NK-92 treated with Interleukin-12 subunit alpha and Interleukin-12 subunit beta, amount 100 ng/mL, for 24 hours (cell line): ENCODE measurements around the gene CMTM8.

Source experiments
- DNase-seq: peaks from one replicate; lab custom pipeline; 2025; lab: John Stamatoyannopoulos, UW

CMTM8 gene

GRCh38 chr3:32307591-32307990, 69.1 kb downstream of the CMTM8 start:
- no peak for DNase-seq

- DNase-seq, result no peak
Observed at GRCh38 chr3:32308378-32308777, 69.9 kb downstream of the CMTM8 start.

- no peak for DNase-seq
Observed at GRCh38 chr3:32309654-32310242, 71.3 kb downstream of the CMTM8 start.

GRCh38 chr3:32310336-32310735, 71.9 kb downstream of the CMTM8 start:
- no peak for DNase-seq

GRCh38 chr3:32310918-32311839, 72.7 kb downstream of the CMTM8 start:
- no peak for DNase-seq

GRCh38 chr3:32312251-32312650, 73.8 kb downstream of the CMTM8 start:
- DNase-seq, result no peak

- no peak for DNase-seq
Observed at GRCh38 chr3:32313169-32313568, 74.7 kb downstream of the CMTM8 start.

- no peak for DNase-seq
Observed at GRCh38 chr3:32313723-32314473, 75.4 kb downstream of the CMTM8 start.

- DNase-seq, result no peak
Observed at GRCh38 chr3:32315441-32315840, 77.0 kb downstream of the CMTM8 start.

- DNase-seq, result no peak
Observed at GRCh38 chr3:32316319-32316718, 77.8 kb downstream of the CMTM8 start.

- no peak for DNase-seq
Observed at GRCh38 chr3:32316976-32317375, 78.5 kb downstream of the CMTM8 start.

GRCh38 chr3:32319607-32320006, 81.1 kb downstream of the CMTM8 start:
- DNase-seq, result no peak

- no peak for DNase-seq
Observed at GRCh38 chr3:32320080-32320479, 81.6 kb downstream of the CMTM8 start.

- DNase-seq, result no peak
Observed at GRCh38 chr3:32321095-32321790, 82.8 kb downstream of the CMTM8 start.

- DNase-seq, result no peak
Observed at GRCh38 chr3:32322311-32322710, 83.8 kb downstream of the CMTM8 start.

- DNase-seq, result no peak
Observed at GRCh38 chr3:32323604-32324003, 85.1 kb downstream of the CMTM8 start.

GRCh38 chr3:32325201-32325600, 86.7 kb downstream of the CMTM8 start:
- DNase-seq, result no peak

- no peak for DNase-seq
Observed at GRCh38 chr3:32325927-32326326, 87.4 kb downstream of the CMTM8 start.

- DNase-seq, result no peak
Observed at GRCh38 chr3:32326795-32327194, 88.3 kb downstream of the CMTM8 start.

- no peak for DNase-seq
Observed at GRCh38 chr3:32334675-32335074, 96.2 kb downstream of the CMTM8 start.

GRCh38 chr3:32335365-32336112, 97.1 kb downstream of the CMTM8 start:
- no peak for DNase-seq
